ENCODE measurements around the gene GTF2H1. TPM values are rescaled to one million over a fixed set of nuclear protein-coding genes. Genes with fewer than 3 reads are reported as not detected.

Gene GTF2H1
- total RNA-seq, 4 donors from 2014 or later = 38.7 to 62.2 (median 53.4) TPM

GRCh38 chr11:18288911-18289310 lies 33.5 kb upstream of the GTF2H1 start:
- DNase-seq (ENCODE audit: low spot score in 2 of 2) = no peak
- TF ChIP-seq POLR2A (IDR thresholded peaks at IDR 0.05) = no peak
- TF ChIP-seq EP300 (IDR thresholded peaks at IDR 0.05) = no peak
- TF ChIP-seq CTCF (IDR thresholded peaks at IDR 0.05) = no peak
- no peak overlapping the region for H3K27ac ChIP-seq
- WGBS, 2 donors = 85 to 91% methylated on average over 4 of the region's 4 CpGs
- H3K4me1 ChIP-seq = no peaks in the 10 kb centered on the region
- H3K27me3 ChIP-seq = no peaks in the 10 kb centered on the region
- no peaks in the 10 kb centered on the region for H3K9me3 ChIP-seq
- no peak overlapping the region for H3K4me3 ChIP-seq
- peaks cover 0 to 98% (median 0%) of the 10 kb centered on the region in 3 donors for H3K36me3 ChIP-seq

- Histone ChIP-seq H3K4me1 (peaks cover 0 to 7% (median 2%) of the 10 kb centered on the region in 4 donors), H3K27ac (peak overlapping the region in 2 of 4 donors; percentile 57), H3K36me3 (peaks cover 3 to 99% (median 10%) of the 10 kb centered on the region in 3 donors), H3K27me3 (no peaks in the 10 kb centered on the region), H3K9me3 (no peaks in the 10 kb centered on the region), H3K4me3 (no peak overlapping the region)
- no peak for TF ChIP-seq POLR2A (IDR thresholded peaks at IDR 0.05)
- TF ChIP-seq CTCF (IDR thresholded peaks at IDR 0.05) = no peak
- no peak for TF ChIP-seq EP300 (IDR thresholded peaks at IDR 0.05)
- no peak for DNase-seq (ENCODE audit: low spot score in 2 of 2)
- WGBS, 2 donors = 79 to 86% methylated on average over 5 of the region's 5 CpGs
Measured at GRCh38 chr11:18294862-18295261, 27.5 kb upstream of the GTF2H1 start.

DNA sequence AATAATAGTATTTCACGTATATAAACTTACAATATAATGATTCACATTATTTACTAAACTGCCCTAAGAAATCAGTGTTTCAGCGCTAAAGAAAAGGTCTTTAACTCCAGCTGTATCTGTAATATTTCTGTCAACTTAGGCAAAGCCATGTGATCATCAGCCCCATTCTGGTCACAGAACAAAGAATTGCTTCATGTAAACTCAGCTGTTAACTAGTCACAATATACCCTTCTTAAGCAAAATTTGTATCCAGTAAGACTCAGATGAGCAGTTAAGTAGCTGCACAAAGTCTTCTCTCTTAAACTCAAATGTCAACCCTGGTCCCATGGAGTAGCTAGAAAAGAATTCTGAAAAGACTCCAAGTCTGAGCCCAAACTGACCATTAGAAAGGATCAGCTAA lies 27.1 kb upstream of the GTF2H1 start:
- TF ChIP-seq CTCF (IDR thresholded peaks at IDR 0.05) = no peak
- no peak for TF ChIP-seq POLR2A (IDR thresholded peaks at IDR 0.05)
- no peak for TF ChIP-seq EP300 (IDR thresholded peaks at IDR 0.05)
- Histone ChIP-seq H3K36me3 (peaks cover 3 to 99% (median 10%) of the 10 kb centered on the region in 3 donors), H3K4me1 (peaks cover 0 to 7% (median 2%) of the 10 kb centered on the region in 4 donors), H3K4me3 (no peak overlapping the region), H3K27ac (peak overlapping the region in 2 of 4 donors; percentile 57), H3K27me3 (no peaks in the 10 kb centered on the region), H3K9me3 (no peaks in the 10 kb centered on the region)
- WGBS, 2 donors = 57% methylated on average over 2 of the region's 2 CpGs
- no peak for DNase-seq (ENCODE audit: low spot score in 2 of 2)

- no peak for DNase-seq (ENCODE audit: low spot score in 2 of 2)
- Histone ChIP-seq H3K4me1 (peaks cover 0 to 18% (median 1%) of the 10 kb centered on the region in 4 donors), H3K4me3 (no peak overlapping the region), H3K36me3 (peaks cover 3 to 96% (median 11%) of the 10 kb centered on the region in 3 donors), H3K9me3 (no peaks in the 10 kb centered on the region), H3K27ac (no peak overlapping the region), H3K27me3 (no peaks in the 10 kb centered on the region)
- no peak for TF ChIP-seq EP300 (IDR thresholded peaks at IDR 0.05)
Measured at GRCh38 chr11:18299721-18300120, 22.6 kb upstream of the GTF2H1 start.

GRCh38 chr11:18304745-18305144 lies 17.6 kb upstream of the GTF2H1 start:
- Histone ChIP-seq H3K4me1 (peaks cover 0 to 11% (median 1%) of the 10 kb centered on the region in 4 donors), H3K4me3 (no peak overlapping the region), H3K27ac (no peak overlapping the region), H3K36me3 (peaks cover 0 to 90% (median 7%) of the 10 kb centered on the region in 3 donors), H3K27me3 (no peaks in the 10 kb centered on the region), H3K9me3 (no peaks in the 10 kb centered on the region)
- TF ChIP-seq CTCF (IDR thresholded peaks at IDR 0.05) (no peak), POLR2A (IDR thresholded peaks at IDR 0.05) (no peak), EP300 (IDR thresholded peaks at IDR 0.05) (no peak)
- no peak for DNase-seq (ENCODE audit: low spot score in 2 of 2)
